Measurements from ENCODE around the gene KANK2.

KANK2 gene

DNA sequence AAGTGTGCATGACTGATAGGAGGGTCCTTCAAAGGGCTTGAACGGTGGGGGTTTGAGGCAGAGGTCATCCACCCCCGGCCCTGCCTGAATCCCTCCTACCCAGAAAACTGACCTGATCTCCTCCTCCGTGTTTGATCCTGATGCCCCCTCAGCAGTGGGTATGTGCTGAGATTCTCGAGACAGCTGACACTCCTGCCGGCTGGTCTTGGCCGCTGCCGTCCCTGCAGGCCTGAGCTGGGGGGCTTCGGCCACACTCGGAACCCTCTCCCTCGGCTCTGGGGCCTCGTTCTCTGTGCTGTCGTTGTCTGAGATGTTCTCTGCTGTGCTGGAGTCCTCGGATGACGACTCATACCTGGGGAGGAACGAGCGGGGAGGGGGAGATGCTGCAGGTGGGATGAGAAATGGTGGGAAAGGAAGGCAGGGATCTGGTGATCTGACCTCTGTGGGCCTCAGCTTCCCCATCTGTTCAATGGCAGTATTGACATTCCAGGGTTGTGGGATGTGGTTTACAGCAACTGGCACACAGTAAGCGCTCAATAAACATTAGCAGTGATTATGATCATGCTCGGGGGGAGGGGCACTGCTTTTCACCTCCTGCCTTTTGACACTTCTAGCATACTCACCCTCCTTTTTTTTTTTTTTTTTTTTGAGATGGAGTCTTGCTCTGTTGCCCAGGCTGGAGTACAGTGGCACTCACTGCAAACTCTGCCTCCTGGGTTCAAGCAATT lies 20.7 kb downstream of the KANK2 start:
- H3K27ac ChIP-seq, result no peak overlapping the region
- no peaks in the 10 kb centered on the region for H3K9me3 ChIP-seq (ENCODE audit: low read depth, low read length)
- H3K4me3 ChIP-seq, result no peak overlapping the region
- DNase-seq (ENCODE audit: low read depth, low spot score), result no peak
- TF ChIP-seq FOXP2 (optimal IDR thresholded peaks at IDR 0.05; ENCODE audit: control extremely low read depth, extremely low read length, insufficient read depth) (no peak), EZH2 (IDR thresholded peaks at IDR 0.05) (no peak), POLR2AphosphoS5 (IDR thresholded peaks at IDR 0.05; ENCODE audit: borderline replicate concordance, low read depth, low read length) (no peak)
- H3K9ac ChIP-seq (ENCODE audit: insufficient read length), result no peak overlapping the region
- H3K36me3 ChIP-seq (ENCODE audit: insufficient read depth, low read length), result peaks cover 54% of the 10 kb centered on the region; the same call in 1 of the 2 replicates

DNA sequence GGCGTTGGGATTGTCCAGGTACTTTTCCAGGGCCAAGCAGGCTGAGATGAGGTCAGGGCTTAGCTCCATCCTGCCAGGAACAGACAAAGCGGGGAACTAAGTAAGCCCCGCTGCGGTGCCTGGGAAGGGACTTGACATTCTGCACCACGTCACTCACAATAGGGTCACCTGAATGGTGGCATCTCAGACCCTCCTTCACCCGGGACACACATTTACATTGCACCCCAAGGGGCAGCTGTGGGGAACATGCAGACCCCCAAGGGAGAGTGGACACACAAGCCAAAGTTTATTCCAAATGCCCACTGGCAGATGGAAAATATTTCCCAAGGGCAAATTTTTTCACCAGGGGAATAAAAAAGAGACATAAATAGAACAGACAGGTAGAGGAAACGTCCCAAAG lies 21.4 kb downstream of the KANK2 start:
- H3K27ac ChIP-seq, result no peak overlapping the region
- TF ChIP-seq FOXP2 (optimal IDR thresholded peaks at IDR 0.05; ENCODE audit: control extremely low read depth, extremely low read length, insufficient read depth), result no peak
- TF ChIP-seq POLR2AphosphoS5 (IDR thresholded peaks at IDR 0.05; ENCODE audit: borderline replicate concordance, low read depth, low read length), result no peak
- TF ChIP-seq EZH2 (IDR thresholded peaks at IDR 0.05), result no peak
- no peaks in the 10 kb centered on the region for H3K9me3 ChIP-seq (ENCODE audit: low read depth, low read length)
- no peak for DNase-seq (ENCODE audit: low read depth, low spot score)
- H3K4me3 ChIP-seq, result no peak overlapping the region
- H3K36me3 ChIP-seq (ENCODE audit: insufficient read depth, low read length), result peaks cover 54% of the 10 kb centered on the region; the same call in 1 of the 2 replicates
- H3K9ac ChIP-seq (ENCODE audit: insufficient read length), result no peak overlapping the region

DNA sequence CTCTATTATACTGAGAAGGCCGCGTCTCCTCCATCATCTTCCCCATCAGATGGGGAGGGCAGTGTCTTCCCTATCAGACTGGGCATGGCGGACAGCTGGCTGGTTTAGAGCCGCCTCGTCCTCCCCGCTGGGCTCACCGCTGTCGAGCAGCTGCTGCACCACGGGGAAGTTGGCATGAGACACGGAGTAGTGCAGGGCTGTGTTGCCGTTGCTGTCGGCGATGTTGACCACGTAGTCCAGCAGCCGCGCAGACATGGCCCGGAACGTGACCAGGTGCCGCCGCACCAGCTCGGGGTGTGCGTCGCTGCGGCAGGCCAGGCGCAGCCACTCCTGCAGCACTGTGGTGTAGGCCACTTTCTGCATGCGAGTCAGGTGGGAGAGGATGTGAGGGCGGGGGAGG lies 23.0 kb downstream of the KANK2 start:
- no peak overlapping the region for H3K9ac ChIP-seq (ENCODE audit: insufficient read length)
- H3K36me3 ChIP-seq (ENCODE audit: insufficient read depth, low read length), result peaks cover 64% of the 10 kb centered on the region; the same call in 1 of the 2 replicates
- H3K9me3 ChIP-seq (ENCODE audit: low read depth, low read length), result no peaks in the 10 kb centered on the region
- no peak overlapping the region for H3K4me3 ChIP-seq
- DNase-seq (ENCODE audit: low read depth, low spot score), result no peak
- no peak overlapping the region for H3K27ac ChIP-seq
- TF ChIP-seq POLR2AphosphoS5 (IDR thresholded peaks at IDR 0.05; ENCODE audit: borderline replicate concordance, low read depth, low read length), result no peak

DNA sequence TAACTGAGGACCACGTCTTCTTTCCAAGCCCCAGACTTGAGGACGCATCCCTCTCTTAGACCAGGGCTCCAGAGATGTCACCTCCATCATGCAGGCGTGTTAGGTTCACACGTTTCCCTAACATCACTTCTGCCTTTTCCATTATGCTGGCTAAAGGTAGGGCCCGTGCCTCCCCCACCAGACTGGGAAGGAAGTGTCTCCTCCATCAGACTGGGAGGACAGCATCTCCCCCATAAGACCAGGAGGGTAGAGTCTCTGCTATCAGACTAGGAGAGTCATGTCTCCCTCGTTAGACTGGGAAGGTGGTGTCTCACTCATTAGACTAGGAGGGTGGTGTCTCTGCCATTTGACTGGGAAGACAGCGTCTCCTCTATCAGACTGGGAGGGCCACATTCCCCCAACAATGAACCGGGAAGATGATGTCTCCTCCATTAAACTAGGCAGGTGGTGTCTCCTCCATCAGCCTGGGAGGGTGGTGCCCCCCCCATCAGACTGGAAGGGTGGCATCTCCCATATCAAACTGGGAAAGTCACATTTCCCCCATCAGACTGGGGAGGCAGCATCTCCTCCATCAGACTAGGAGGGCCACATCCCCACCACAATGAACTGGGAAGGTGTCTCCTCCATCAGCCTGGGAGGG lies 23.7 kb downstream of the KANK2 start:
- Histone ChIP-seq H3K9me3 (ENCODE audit: low read depth, low read length) (no peaks in the 10 kb centered on the region), H3K27ac (no peak overlapping the region), H3K9ac (ENCODE audit: insufficient read length) (no peak overlapping the region), H3K4me3 (no peak overlapping the region), H3K36me3 (ENCODE audit: insufficient read depth, low read length) (peaks cover 63% of the 10 kb centered on the region; the same call in 1 of the 2 replicates)
- no peak for DNase-seq (ENCODE audit: low read depth, low spot score)
- TF ChIP-seq FOXP2 (optimal IDR thresholded peaks at IDR 0.05; ENCODE audit: control extremely low read depth, extremely low read length, insufficient read depth) (no peak), POLR2AphosphoS5 (IDR thresholded peaks at IDR 0.05; ENCODE audit: borderline replicate concordance, low read depth, low read length) (no peak), EZH2 (IDR thresholded peaks at IDR 0.05) (no peak)

DNA sequence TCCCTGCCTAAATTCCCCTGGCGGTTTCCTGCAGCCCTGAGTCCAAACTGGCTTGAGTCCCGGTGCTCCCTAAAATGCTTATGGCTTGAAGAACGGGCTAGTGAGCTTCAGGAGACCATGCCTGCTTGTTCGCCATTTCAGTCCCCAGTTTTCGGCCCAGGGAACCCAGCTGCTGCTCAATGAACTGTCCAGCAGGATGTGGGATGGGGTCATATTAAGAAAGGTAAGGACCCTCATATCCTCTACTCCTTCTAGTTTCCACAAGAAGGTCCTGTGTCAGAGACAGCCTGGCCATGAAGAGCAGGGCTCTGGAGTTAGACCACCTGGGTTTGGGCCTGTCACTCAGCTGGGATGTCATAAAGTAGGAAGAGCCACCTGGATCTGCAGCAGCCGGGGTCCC lies 24.8 kb downstream of the KANK2 start:
- no peak for TF ChIP-seq POLR2AphosphoS5 (IDR thresholded peaks at IDR 0.05; ENCODE audit: borderline replicate concordance, low read depth, low read length)
- no peak for TF ChIP-seq EZH2 (IDR thresholded peaks at IDR 0.05)
- Histone ChIP-seq H3K9me3 (ENCODE audit: low read depth, low read length) (no peaks in the 10 kb centered on the region), H3K9ac (ENCODE audit: insufficient read length) (no peak overlapping the region), H3K36me3 (ENCODE audit: insufficient read depth, low read length) (peaks cover 62% of the 10 kb centered on the region; the same call in 1 of the 2 replicates), H3K4me3 (no peak overlapping the region), H3K27ac (no peak overlapping the region)
- DNase-seq (ENCODE audit: low read depth, low spot score), result no peak

DNA sequence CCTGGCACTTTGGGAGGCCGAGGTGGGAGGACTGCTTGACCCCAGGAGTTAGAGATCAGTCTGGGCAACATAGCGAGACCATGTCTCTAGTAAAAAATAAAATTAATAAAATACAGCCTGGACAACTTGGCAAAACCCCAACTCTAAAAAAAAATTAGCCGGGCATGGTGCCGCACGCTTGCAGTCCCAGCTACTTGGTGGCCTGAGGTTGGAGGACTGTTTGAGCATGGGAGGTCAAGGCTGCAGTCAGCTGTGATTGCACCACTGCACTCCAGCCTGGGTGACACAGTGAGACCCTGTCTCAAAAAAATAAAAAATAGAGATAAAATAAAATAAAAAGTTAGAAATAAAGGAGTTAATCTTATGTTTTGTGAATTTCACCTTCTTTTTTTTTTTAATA lies 26.2 kb downstream of the KANK2 start:
- Histone ChIP-seq H3K9ac (ENCODE audit: insufficient read length) (no peak overlapping the region), H3K36me3 (ENCODE audit: insufficient read depth, low read length) (peaks cover 62% of the 10 kb centered on the region; the same call in 1 of the 2 replicates), H3K27ac (no peak overlapping the region)

DNA sequence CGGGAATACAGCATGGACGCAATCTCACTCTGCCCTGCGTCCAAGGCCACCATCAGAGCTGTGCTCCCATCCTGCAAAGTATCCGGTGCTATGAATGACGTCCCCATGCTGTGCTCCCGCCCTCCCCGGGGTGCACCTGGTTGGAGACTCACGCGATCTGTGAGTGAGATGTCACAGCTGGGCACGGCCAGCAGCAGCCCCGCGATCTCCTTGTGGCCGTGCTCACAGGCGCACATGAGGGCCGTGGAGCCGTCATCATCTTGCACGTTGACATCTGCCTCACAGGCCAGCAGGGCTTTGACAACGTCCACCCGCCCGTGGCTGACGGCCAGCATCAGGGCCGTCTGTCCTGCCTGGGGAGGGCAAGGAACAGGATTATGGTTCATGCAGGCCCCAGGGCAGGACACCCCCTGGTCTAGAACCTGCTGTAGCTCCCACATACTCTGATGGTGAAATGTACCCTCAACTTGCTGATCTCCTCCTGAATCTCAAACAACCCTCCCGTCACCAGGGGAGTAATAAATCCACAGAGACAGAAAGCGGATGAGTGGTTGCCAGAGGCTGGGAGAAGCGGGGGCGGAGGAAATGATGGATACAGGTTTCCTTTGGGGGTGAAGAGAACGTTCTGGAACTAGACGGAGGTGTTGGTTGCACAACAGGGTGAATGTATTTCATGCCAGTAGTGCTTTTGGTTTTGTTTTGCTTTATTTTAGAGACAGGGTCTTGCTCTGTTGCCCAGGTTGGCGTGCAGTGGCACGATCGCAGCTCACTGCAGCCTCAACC lies 27.3 kb downstream of the KANK2 start:
- H3K27ac ChIP-seq, result no peak overlapping the region
- no peak overlapping the region for H3K9ac ChIP-seq (ENCODE audit: insufficient read length)
- no peak for TF ChIP-seq FOXP2 (optimal IDR thresholded peaks at IDR 0.05; ENCODE audit: control extremely low read depth, extremely low read length, insufficient read depth)
- TF ChIP-seq EZH2 (IDR thresholded peaks at IDR 0.05), result no peak
- TF ChIP-seq POLR2AphosphoS5 (IDR thresholded peaks at IDR 0.05; ENCODE audit: borderline replicate concordance, low read depth, low read length), result no peak
- H3K36me3 ChIP-seq (ENCODE audit: insufficient read depth, low read length), result peaks cover 57% of the 10 kb centered on the region; the same call in 1 of the 2 replicates
- no peaks in the 10 kb centered on the region for H3K9me3 ChIP-seq (ENCODE audit: low read depth, low read length)
- H3K4me3 ChIP-seq, result no peak overlapping the region
- DNase-seq (ENCODE audit: low read depth, low spot score), result no peak

More for the DNA sequence above, 26.2 kb downstream of the KANK2 start:
- Histone ChIP-seq H3K9me3 (ENCODE audit: low read depth, low read length) (no peaks in the 10 kb centered on the region), H3K4me3 (no peak overlapping the region)
- no peak for DNase-seq (ENCODE audit: low read depth, low spot score)
- TF ChIP-seq POLR2AphosphoS5 (IDR thresholded peaks at IDR 0.05; ENCODE audit: borderline replicate concordance, low read depth, low read length) (no peak), FOXP2 (optimal IDR thresholded peaks at IDR 0.05; ENCODE audit: control extremely low read depth, extremely low read length, insufficient read depth) (no peak), EZH2 (IDR thresholded peaks at IDR 0.05) (no peak)

DNA sequence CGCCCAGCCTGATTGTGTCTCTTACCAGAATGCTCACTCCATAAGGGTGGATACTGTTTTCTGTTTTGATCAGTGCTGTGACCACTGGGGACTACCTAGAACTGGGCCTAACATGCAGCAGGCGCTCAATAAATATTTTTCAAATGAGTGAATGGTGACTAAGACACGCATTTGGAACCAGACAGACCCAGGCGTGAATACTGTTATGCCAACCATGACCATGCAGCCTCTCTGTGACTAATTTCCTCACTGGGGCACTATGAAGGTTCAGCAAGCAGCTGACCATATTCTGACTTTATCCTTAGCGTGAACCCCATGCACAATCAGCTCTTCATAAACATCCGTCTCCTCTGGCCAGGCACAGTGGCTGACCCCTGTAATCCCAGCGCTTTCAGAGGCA lies 28.8 kb downstream of the KANK2 start:
- Histone ChIP-seq H3K9me3 (ENCODE audit: low read depth, low read length) (no peaks in the 10 kb centered on the region), H3K27ac (no peak overlapping the region), H3K36me3 (ENCODE audit: insufficient read depth, low read length) (peaks cover 44% of the 10 kb centered on the region; the same call in 1 of the 2 replicates), H3K9ac (ENCODE audit: insufficient read length) (no peak overlapping the region), H3K4me3 (no peak overlapping the region)
- no peak for DNase-seq (ENCODE audit: low read depth, low spot score)
- TF ChIP-seq POLR2AphosphoS5 (IDR thresholded peaks at IDR 0.05; ENCODE audit: borderline replicate concordance, low read depth, low read length) (no peak), FOXP2 (optimal IDR thresholded peaks at IDR 0.05; ENCODE audit: control extremely low read depth, extremely low read length, insufficient read depth) (no peak), EZH2 (IDR thresholded peaks at IDR 0.05) (no peak)

Measured in SK-N-MC (cell line).